ENCODE data around the gene TFAP2B.

GRCh38 chr6:50889497-50889896 lies 70.8 kb downstream of the TFAP2B start:
- TF ChIP-seq, protein P1, sequence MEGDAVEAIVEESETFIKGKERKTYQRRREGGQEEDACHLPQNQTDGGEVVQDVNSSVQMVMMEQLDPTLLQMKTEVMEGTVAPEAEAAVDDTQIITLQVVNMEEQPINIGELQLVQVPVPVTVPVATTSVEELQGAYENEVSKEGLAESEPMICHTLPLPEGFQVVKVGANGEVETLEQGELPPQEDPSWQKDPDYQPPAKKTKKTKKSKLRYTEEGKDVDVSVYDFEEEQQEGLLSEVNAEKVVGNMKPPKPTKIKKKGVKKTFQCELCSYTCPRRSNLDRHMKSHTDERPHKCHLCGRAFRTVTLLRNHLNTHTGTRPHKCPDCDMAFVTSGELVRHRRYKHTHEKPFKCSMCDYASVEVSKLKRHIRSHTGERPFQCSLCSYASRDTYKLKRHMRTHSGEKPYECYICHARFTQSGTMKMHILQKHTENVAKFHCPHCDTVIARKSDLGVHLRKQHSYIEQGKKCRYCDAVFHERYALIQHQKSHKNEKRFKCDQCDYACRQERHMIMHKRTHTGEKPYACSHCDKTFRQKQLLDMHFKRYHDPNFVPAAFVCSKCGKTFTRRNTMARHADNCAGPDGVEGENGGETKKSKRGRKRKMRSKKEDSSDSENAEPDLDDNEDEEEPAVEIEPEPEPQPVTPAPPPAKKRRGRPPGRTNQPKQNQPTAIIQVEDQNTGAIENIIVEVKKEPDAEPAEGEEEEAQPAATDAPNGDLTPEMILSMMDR (IDR thresholded peaks at IDR 0.05): no peak
- no peak for TF ChIP-seq POLR2AphosphoS5 (IDR thresholded peaks at IDR 0.05)
